Measurements from ENCODE around the gene EIF3L. TPM values are rescaled to one million over a fixed set of nuclear protein-coding genes. Genes with fewer than 3 reads are reported as not detected.
A peak's percentile ranks its signal among the peaks of the same experiment; 100 is the strongest.

Gene EIF3L
- total RNA-seq, 1 donor from 2014 or later: 403 TPM

DNA sequence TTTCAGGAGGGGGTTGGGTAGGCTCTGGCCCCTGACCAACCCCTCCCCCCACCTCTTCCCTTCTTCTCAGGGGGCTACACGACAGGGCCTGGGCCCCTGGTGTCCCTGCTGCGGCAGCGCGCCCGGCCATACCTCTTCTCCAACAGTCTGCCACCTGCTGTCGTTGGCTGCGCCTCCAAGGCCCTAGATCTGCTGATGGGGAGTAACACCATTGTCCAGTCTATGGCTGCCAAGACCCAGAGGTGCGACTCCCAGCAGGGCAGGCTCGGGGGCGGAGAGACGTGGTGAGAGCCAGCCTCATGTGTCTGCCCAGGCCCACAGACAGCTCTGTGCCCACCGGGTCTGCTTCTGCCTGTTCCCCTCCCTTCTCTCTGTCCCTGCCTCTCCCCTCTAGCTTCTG lies 33.6 kb upstream of the EIF3L start:
- intact Hi-C loops (cut with micrococcal nuclease): no loop called here
- DNase-seq (no peak), ATAC-seq (no peak)

DNA sequence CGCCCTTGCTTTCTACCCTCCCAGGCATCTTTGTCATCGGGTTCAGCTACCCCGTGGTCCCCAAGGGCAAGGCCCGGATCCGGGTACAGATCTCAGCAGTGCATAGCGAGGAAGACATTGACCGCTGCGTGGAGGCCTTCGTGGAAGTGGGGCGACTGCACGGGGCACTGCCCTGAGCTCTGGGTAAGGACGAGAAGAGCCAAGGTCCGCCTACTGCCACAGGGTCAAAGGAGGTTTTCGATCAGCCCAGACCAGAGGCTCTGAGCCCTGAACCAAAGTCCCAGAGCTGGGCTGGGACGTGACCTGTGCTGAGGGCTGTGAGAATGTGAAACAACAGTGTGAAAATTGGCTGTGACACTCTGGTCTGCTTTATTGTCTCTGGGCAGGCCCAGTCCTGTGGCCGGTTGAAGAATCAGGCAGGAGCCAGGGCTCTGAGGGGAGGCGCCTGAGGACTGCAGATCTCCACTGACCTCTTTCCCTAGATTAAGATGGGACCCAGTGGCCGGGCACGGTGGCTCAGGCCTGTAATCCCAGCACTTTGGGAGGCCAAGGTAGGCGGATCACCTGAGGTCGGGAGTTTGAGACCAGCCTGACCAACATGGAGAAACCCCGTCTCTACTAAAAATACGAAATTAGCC lies 32.6 kb upstream of the EIF3L start:
- DNase-seq (no peak), ATAC-seq (no peak)
- intact Hi-C loops (cut with micrococcal nuclease): no loop called here

DNA sequence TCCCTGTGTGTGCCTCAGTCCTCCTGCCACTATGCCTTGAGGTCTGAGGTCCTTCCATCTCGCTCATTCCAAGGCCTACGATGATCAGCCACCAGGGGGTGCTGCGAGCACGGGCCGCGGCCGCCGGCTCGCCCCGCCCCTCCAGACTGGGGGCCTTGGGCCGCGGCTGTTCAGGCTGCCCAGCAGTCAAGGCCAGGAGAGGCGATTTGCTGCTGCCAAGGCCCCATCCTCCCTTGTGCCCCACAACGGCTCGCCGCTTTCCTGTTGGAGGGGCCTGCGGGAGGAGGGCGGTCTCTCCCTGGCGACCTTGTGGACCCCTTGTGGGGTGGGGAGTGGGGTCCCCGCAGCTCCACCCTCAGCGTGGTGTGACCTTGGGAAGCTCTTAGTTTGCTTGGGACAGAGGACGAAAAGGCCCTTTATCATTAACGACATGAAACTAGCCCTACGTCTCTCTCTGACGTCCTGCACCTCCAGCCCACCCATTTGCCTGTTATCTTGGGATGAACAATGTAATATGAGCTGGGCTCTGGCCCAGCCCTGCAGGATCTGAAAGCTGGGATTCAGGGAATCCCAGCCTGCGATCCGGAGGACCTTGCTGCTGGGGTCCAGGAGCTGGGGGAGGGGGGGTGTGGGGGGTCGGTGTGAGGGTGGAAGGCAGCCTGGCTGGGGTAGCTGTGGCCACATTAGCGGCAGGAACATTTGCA lies 31.4 kb upstream of the EIF3L start:
- intact Hi-C loops (cut with micrococcal nuclease): loop anchor here (2.0 kb wide), 1 partner anchor 45 kb away; no protein-coding TSS in a partner anchor
- ATAC-seq (peak; percentile 93), DNase-seq (peak; percentile 91)

DNA sequence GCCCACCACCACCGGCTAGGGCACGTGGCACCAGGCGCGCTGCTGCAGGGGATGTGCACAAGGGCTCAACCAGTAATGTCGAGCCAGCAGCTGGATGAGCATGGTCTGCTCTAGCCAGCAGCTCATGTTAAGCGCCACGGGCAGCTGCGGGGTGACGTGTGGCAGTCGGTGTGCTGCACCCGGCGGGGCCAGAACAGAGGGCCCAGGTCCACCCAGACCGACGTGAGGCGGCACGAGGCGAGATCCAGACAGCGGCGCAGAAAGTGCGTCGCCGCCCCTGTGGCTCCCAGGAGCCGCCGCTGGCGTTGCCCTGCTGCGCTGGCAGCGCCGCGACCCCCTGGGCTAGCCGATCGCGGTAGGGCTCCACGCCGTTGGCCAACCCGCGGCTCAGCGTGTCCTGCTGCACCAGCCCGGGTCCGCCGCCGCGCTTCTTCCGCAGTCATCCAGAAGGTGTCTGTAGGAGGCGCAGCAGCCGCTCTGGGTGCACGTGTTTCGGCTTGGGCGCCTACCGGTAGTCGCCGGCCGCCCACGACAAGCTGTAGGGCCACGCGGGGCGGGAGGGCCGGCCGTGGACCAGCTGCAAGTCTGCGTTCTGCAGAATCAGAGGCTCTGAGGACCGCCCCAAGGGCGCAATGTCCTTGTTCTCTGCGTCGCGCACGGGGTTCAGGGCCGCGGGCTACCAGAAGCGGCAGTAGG lies 30.7 kb upstream of the EIF3L start:
- DNase-seq (peak; percentile 78), ATAC-seq (peak; percentile 65)
- intact Hi-C loops (cut with micrococcal nuclease): loop anchor here (2.0 kb wide), 1 partner anchor 44 kb away; no protein-coding TSS in a partner anchor

DNA sequence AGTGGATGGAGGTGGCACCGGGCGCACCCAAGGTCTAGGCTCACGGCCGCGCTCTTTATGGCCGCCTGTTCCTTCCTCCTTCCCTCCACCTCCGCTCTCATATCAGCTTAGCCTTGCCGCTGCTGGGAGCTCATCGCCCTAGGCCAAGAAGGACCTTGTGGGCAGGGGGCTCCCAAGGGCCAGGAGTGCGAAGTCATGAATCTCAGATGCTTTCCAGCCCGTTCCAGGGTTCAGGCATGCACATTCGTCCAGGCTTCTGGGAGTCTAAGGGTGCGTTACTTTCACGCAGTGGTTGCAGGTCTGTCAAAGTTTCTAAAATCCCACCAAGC lies 30.1 kb upstream of the EIF3L start:
- intact Hi-C loops (cut with micrococcal nuclease): loop anchor here (2.0 kb wide), 1 partner anchor 44 kb away; no protein-coding TSS in a partner anchor
- DNase-seq (no peak), ATAC-seq (no peak)

DNA sequence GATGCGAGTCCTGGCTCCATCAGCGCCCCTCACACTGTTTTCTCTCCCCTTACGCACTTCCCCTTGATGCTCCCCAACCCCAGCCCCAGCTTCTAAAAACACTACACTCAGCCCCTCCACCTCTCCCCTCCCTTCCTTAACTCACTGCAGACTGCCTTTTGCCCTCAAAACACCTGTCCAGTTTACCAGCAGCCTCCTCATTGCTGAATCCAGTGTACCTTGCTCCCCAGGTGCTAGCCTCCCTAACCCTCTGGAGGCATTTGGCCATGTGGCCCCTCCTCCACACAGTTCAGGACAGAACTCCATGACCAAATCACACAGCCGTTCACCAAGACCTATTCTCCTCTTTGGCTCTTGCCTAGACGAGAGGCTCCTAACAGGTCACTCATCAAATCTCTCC lies 28.9 kb upstream of the EIF3L start:
- intact Hi-C loops (cut with micrococcal nuclease): no loop called here

DNA sequence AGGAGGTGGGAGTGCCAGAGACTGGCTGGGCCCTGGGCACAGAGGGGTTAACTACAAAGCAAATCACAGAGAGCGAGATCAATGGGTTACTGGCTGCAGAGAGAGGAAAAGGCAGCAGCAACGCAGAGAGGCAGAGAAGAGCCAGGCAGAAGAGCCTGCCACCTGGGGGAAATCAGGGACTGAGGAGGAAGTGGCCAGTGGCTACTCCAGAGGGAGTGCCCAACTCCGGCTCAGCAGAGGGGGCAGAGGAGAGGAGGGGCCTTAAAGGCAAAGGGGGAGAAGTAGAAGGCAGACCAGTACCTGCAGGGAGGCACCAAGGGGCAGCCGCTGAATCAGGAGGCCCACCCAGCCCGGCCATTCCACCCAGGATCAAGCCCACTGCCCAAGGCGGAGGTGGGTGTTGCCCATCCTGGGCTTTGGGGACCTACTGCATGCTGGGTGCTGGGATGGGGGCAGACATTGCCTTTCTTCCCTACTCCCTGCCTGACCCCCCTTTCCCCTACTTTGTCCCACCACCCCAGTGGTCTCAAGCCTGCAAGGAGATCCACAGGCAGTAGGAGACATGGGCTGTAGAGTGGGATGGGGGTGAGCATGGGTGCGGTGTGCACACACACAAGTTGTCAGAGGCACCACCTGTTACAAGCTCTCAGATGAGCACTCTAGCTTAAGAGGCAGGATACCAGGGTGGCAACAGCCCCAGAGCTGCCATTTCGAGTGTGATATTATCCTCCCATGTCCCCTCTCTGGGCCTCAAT lies 27.0 kb upstream of the EIF3L start:
- DNase-seq (no peak), ATAC-seq (no peak)
- intact Hi-C loops (cut with micrococcal nuclease): no loop called here

More for the DNA sequence above, 28.9 kb upstream of the EIF3L start:
- DNase-seq (no peak), ATAC-seq (no peak)

DNA sequence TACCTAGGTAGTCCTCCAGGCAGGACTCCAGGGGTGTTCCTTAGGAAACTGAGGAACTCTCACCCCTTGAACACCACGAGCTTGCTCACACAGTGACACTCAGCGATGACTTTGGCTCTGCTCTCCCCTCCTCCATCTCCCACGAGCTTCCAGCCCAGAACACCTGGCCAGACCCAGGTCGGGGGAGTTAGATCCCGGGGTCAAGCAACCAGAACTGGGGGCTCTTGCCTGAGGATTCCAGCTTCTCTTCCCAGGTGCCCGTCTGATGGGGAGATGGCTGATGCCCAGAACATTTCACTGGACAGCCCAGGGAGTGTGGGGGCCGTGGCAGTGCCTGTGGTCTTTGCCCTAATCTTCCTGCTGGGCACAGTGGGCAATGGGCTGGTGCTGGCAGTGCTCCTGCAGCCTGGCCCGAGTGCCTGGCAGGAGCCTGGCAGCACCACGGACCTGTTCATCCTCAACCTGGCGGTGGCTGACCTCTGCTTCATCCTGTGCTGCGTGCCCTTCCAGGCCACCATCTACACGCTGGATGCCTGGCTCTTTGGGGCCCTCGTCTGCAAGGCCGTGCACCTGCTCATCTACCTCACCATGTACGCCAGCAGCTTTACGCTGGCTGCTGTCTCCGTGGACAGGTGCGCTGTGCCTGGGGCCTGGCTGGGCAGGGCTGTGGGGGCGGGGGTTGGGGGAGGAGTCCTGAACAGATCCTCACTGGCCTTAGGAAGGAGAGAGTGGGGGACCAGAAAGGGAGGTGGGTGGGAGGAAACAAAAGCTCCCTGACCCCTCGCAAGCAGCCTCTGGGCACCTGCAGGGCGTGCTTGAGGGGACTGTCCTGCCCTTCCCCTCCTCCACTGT lies 25.9 kb upstream of the EIF3L start, which contains the start of gene GALR3:
Gene GALR3 (plus strand): TSS at position 249 of the 852 bp plus-strand sequence. CDS start 25 bp downstream, at position 274.
- DNase-seq (no peak), ATAC-seq (no peak)
- intact Hi-C loops (cut with micrococcal nuclease): no loop called here

DNA sequence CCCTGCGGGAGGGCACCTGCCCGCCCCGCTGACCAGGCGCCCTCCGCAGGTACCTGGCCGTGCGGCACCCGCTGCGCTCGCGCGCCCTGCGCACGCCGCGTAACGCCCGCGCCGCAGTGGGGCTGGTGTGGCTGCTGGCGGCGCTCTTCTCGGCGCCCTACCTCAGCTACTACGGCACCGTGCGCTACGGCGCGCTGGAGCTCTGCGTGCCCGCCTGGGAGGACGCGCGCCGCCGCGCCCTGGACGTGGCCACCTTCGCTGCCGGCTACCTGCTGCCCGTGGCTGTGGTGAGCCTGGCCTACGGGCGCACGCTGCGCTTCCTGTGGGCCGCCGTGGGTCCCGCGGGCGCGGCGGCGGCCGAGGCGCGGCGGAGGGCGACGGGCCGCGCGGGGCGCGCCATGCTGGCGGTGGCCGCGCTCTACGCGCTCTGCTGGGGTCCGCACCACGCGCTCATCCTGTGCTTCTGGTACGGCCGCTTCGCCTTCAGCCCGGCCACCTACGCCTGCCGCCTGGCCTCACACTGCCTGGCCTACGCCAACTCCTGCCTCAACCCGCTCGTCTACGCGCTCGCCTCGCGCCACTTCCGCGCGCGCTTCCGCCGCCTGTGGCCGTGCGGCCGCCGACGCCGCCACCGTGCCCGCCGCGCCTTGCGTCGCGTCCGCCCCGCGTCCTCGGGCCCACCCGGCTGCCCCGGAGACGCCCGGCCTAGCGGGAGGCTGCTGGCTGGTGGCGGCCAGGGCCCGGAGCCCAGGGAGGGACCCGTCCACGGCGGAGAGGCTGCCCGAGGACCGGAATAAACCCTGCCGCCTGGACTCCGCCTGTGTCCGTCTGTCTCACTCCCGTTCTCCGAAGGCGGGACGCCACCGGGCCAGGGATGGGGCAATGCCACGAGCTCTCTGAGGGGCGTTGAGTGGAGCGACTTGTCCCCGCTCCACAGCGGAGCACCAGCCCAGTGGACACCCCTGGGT lies 24.3 kb upstream of the EIF3L start:
- intact Hi-C loops (cut with micrococcal nuclease): no loop called here
- peak; percentile 11 for ATAC-seq
- no peak for DNase-seq

DNA sequence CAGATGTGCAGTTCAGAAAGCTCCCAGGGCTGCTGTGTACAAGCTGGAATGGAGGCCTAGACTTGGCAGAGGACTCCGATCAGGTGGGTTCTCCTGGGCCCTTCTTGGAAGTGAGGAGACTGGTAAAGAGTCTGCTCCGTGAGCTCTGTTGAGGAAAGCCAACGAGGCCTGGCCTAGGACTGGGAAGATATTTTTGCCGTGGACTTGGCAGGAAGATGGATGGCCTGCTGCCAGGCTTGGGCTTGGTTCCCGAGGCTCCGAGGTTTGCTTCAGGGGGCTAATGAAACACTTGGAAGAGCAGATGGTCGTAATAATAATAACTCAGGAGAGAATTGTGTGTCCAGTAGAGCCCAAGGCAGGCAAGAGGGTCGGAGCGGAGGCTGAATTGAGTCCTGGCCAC lies 22.2 kb upstream of the EIF3L start:
- DNase-seq (peak; percentile 83), ATAC-seq (peak; percentile 84)
- intact Hi-C loops (cut with micrococcal nuclease): no loop called here

DNA sequence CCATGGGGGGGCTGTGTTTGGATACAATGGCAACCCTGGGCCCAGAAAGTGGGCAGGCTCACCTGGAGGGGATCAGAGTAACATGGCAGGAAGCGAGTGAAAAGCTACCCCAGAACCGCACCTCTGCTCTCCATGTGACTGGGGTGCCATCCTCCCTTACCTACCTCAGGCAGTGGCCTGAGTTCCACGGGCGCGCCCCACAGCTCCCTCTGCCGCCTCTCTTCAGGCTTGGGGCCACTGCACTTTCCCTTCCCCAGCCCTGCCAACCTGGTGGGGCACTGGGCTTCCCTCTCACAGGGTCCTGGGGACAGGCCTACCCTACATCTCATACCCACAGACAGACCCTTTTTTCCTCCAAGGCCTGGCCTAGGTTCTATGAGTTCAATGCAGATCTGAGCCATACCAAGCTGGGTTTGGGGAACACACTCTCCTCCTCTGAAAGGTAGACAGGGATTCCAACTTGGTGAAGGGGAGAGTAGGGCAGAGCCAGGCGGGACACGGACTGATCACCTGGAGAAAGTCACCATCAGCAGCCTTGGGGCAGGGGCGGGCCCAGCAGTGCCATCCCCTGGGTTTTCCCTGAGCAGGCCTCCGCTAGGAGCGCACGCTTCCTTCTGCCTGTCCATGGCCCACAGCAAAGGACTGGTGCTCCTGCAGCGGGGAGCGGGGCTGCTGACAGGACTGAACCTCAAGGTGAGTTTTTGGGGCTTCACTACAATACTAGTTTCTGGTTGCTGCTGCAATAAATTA lies 19.0 kb upstream of the EIF3L start:
- DNase-seq (no peak), ATAC-seq (no peak)

DNA sequence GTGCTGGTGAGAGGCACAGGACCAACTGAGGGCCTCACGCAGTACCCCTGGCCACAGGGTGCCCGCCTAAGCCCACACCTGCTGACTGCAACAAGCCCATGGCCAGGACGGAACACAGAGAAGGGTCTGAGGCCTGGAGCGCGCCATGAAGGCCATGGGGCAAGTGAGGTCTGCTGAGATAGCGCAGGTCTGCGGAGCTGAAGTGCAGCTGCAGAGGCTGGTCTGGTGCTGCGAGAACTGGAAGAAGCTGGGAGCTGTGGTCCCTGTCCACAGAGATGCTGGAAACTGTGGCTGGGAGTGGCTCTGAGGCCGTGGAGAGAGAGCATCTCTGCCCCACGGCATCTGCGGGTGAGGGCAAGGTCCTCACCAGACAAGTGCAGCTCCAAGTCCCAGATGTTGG lies 17.7 kb upstream of the EIF3L start:
- ATAC-seq: no peak

More for the DNA sequence above, 19.0 kb upstream of the EIF3L start:
- intact Hi-C loops (cut with micrococcal nuclease): no loop called here

DNA sequence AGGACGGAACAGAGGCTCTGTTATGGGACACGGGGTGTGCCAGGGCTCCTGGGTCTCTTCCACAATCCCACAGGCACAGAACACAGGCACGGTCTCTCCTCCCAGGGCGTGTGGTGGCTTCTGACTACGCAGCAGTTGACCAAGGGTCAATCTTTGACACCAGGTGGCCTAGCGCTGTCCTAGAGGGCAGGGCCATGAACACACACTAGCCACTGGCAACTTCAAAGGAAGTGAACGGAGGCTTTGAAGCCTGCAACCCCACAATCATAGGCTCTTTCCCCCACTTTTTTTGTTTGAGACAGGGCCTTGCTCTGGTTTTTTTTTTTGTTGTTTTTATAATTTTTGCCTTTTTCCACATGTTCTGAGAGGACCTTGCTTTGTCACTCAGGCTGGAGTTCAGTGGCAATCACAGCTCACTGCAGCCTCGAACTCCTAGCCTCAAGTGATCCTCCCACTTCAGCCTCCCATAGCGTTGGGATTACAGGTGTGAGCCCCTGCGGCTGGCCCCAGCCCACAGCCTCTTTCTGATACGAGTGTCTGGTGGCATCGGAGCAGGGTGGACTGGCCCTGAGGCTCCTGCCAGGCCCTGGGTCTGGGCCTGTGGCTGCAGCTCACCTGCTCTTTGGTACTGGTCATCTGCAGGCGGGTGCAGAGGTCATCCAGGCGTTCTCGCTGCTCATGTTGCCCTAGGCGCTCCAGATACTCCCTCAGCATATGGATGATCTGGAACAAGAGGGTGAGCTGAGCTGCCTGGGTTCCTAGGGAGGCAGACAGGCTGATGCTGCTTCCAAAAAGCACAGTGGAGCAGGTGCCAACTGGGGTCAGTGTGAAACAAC lies 17.0 kb upstream of the EIF3L start:
- no peak for DNase-seq
- intact Hi-C loops (cut with micrococcal nuclease): no loop called here

More for the DNA sequence above, 17.7 kb upstream of the EIF3L start:
- DNase-seq: no peak
- intact Hi-C loops (cut with micrococcal nuclease): no loop called here

DNA sequence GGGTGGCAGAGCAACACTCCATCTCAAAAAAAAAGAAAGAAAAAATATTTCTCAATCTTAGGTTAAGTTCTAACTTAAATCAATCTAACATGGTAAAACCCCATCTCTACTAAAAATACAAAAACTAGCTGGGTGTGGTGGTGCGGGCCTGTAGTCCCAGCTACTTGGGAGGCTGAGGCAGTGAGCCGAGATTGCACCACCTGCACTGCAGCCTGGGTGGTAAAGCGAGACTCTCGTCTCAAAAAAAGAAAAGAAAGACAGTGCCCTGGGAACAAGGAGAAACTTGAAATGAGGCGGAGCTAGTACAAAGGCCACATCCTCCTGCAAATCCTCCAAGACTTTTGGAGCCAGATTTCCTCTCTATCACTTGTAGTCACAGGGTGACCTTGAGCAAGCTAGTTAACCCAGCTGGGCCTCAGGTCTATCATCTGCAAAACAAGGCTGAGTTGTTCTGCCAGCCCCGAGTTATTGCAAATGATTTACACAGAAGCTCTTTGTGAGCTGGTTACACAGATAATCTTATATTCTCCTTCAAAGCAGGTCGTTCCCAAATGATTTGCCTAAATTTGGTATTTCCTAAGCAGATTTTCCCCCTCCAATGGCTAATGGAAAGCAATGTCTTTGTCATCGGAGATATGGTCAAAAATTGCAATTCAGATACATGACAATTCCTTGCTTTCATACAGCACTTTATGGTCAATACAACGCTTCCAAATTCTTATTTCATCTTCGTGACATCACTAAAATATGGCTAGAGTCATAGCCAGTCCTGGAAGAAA lies 7.0 kb upstream of the EIF3L start:
- intact Hi-C loops (cut with micrococcal nuclease): no loop called here
- ATAC-seq: no peak
- no peak for DNase-seq

More for the DNA sequence above, 17.0 kb upstream of the EIF3L start:
- no peak for ATAC-seq

DNA sequence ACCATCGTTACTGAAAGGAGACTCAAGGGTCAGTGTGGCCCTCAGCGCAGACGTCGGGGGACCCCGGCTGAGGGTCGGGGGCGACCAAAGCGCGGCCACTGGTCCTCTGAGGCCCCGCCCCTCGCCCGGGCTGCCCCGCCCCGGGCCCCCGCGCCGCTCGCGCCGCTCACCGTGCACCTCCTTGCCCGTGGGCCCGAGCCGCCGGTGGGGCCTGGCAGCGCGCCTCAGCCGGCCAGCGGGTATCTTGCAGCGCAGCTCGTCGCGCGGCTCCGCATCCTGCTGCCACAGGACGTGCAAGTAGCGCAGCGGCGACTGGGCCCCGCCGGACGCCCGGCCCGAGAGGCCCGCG lies 5.5 kb upstream of the EIF3L start:
- intact Hi-C loops (cut with micrococcal nuclease): no loop called here
- peak; percentile 69 for ATAC-seq
- DNase-seq: no peak
